ENCODE measurements around the gene TNFSF10.

DNA sequence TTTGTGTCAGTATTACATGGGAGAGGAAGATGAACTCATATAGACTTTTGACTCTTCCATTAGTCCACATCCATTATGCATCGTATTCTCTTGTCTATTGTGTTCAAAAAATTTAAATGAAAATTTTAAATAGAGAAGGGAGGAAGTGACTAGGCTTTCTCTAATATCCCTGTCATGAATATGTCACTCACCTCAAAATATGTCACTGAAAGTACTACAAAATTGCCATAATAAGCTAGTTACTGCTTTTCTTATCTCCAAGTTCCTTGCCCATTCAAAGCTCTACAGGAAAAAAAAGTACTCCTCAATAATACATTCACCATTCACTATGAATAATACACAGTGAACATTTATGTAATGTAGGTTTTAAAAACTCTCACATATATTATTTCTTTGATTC lies 52.6 kb downstream of the TNFSF10 start:
- TF ChIP-seq, protein P1, sequence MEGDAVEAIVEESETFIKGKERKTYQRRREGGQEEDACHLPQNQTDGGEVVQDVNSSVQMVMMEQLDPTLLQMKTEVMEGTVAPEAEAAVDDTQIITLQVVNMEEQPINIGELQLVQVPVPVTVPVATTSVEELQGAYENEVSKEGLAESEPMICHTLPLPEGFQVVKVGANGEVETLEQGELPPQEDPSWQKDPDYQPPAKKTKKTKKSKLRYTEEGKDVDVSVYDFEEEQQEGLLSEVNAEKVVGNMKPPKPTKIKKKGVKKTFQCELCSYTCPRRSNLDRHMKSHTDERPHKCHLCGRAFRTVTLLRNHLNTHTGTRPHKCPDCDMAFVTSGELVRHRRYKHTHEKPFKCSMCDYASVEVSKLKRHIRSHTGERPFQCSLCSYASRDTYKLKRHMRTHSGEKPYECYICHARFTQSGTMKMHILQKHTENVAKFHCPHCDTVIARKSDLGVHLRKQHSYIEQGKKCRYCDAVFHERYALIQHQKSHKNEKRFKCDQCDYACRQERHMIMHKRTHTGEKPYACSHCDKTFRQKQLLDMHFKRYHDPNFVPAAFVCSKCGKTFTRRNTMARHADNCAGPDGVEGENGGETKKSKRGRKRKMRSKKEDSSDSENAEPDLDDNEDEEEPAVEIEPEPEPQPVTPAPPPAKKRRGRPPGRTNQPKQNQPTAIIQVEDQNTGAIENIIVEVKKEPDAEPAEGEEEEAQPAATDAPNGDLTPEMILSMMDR (conservative IDR thresholded peaks at IDR 0.05; ENCODE audit: low read depth, low read length): no peak
- TF ChIP-seq POLR2A (IDR thresholded peaks at IDR 0.05; ENCODE audit: low read depth, low read length) (no peak), NFE2L2 (IDR thresholded peaks at IDR 0.05; ENCODE audit: low read depth, low read length) (no peak), CEBPB (IDR thresholded peaks at IDR 0.05; ENCODE audit: low read depth, low read length) (no peak), RCOR1 (IDR thresholded peaks at IDR 0.05; ENCODE audit: insufficient replicate concordance, low read length) (no peak), MXI1 (IDR thresholded peaks at IDR 0.05; ENCODE audit: borderline replicate concordance, low read depth, low read length) (no peak), RFX5 (IDR thresholded peaks at IDR 0.05; ENCODE audit: low read depth, low read length) (no peak), ELK1 (IDR thresholded peaks at IDR 0.05; ENCODE audit: borderline replicate concordance, low read depth, low read length) (no peak), FOS (IDR thresholded peaks at IDR 0.05; ENCODE audit: low read depth, low read length) (no peak), BHLHE40 (IDR thresholded peaks at IDR 0.05; ENCODE audit: low read depth, low read length) (no peak), CHD1 (IDR thresholded peaks at IDR 0.05; ENCODE audit: low read depth, low read length) (no peak), USF2 (IDR thresholded peaks at IDR 0.05; ENCODE audit: low read depth, low read length) (no peak), SMC3 (IDR thresholded peaks at IDR 0.05; ENCODE audit: low read depth, low read length) (no peak)
